A549 (cell line): ENCODE data around the gene PRXL2A.

ENCODE experiments used
- CBX2 ChIP-seq: fragments of 200-600 bp; sonication (generic); IDR thresholded peaks from 2 replicates; pipeline ENCODE4 v1.6.1; 2016; ENCODE audit warnings: low read depth, mild to moderate bottlenecking, borderline replicate concordance
- CHD2 ChIP-seq: fragments of 150-350 bp; IDR thresholded peaks from 2 replicates; pipeline ENCODE4 v1.6.1; 2014; ENCODE audit warnings: low read length; ENCODE audit not compliant: partially characterized antibody
- FOSL2 ChIP-seq, 2 experiments: fragments of 450-650 bp in 1 of 2; fragments of >200 bp in 1 of 2; sonication (Bioruptor Twin) in 1 of 2; formaldehyde crosslinking; IDR thresholded peaks; 2 replicates each; pipeline versions ENCODE4 v1.5.0 to v1.6.1; 2016 to 2020; ENCODE audit warnings: mild to moderate bottlenecking in 1 of 2, moderate library complexity in 1 of 2
- HEYL ChIP-seq: fragments of 250-450 bp; sonication (Bioruptor Pico); IDR thresholded peaks from 2 replicates; pipeline ENCODE4 v1.8.0; 2021; ENCODE audit warnings: mild to moderate bottlenecking, moderate library complexity
- HOXA7 ChIP-seq: fragments of 250-450 bp; sonication (Bioruptor Pico); IDR thresholded peaks from 2 replicates; pipeline ENCODE4 v1.5.0; 2020; ENCODE audit warnings: mild to moderate bottlenecking, moderate library complexity
- JUNB ChIP-seq: fragments of >200 bp; sonication (Bioruptor Twin); formaldehyde crosslinking; IDR thresholded peaks from 2 replicates; pipeline ENCODE4 v1.6.1; 2016
- KDM1A ChIP-seq: fragments of 200-600 bp; sonication (generic); IDR thresholded peaks from 2 replicates; pipeline ENCODE4 v1.6.1; 2016; ENCODE audit warnings: low read depth, mild to moderate bottlenecking
- PBX3 ChIP-seq: IDR thresholded peaks from 2 replicates; pipeline ENCODE4 v1.6.1; 2012
- POLR2A ChIP-seq: IDR thresholded peaks from 2 replicates; pipeline ENCODE4 v1.6.1; 2012; ENCODE audit warnings: mild to moderate bottlenecking, low read length
- POLR2AphosphoS2 ChIP-seq: conservative IDR thresholded peaks from 2 replicates; pipeline ENCODE4 v1.6.1; 2012; ENCODE audit warnings: low read length, improper control_type of control experiment, inconsistent platforms
- RFX5 ChIP-seq: fragments of 450-650 bp; IDR thresholded peaks from 2 replicates; pipeline ENCODE4 v1.7.1; 2014; ENCODE audit warnings: antibody characterized with exemption, mild to moderate bottlenecking, moderate library complexity
- TF ChIP-seq, protein P1 (sequence below): fragments of >200 bp; sonication (Bioruptor Twin); formaldehyde crosslinking; IDR thresholded peaks from 3 replicates; pipeline ENCODE4 v1.5.1; 2016
- TF ChIP-seq, protein P2 (sequence below): fragments of 450-650 bp; IDR thresholded peaks from 2 replicates; pipeline ENCODE4 v1.6.1; 2014; ENCODE audit warnings: antibody characterized with exemption

GRCh38 chr10:80413271-80413996, 5.1 kb downstream of the PRXL2A start:
- no peak for TF ChIP-seq JUNB
- TF ChIP-seq, protein P1, sequence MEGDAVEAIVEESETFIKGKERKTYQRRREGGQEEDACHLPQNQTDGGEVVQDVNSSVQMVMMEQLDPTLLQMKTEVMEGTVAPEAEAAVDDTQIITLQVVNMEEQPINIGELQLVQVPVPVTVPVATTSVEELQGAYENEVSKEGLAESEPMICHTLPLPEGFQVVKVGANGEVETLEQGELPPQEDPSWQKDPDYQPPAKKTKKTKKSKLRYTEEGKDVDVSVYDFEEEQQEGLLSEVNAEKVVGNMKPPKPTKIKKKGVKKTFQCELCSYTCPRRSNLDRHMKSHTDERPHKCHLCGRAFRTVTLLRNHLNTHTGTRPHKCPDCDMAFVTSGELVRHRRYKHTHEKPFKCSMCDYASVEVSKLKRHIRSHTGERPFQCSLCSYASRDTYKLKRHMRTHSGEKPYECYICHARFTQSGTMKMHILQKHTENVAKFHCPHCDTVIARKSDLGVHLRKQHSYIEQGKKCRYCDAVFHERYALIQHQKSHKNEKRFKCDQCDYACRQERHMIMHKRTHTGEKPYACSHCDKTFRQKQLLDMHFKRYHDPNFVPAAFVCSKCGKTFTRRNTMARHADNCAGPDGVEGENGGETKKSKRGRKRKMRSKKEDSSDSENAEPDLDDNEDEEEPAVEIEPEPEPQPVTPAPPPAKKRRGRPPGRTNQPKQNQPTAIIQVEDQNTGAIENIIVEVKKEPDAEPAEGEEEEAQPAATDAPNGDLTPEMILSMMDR = no peak
- TF ChIP-seq, protein P2, sequence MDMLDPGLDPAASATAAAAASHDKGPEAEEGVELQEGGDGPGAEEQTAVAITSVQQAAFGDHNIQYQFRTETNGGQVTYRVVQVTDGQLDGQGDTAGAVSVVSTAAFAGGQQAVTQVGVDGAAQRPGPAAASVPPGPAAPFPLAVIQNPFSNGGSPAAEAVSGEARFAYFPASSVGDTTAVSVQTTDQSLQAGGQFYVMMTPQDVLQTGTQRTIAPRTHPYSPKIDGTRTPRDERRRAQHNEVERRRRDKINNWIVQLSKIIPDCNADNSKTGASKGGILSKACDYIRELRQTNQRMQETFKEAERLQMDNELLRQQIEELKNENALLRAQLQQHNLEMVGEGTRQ = no peak
- no peak for TF ChIP-seq FOSL2 (IDR thresholded peaks at IDR 0.05)
- TF ChIP-seq FOSL2 (CRISPR knock-in tag; IDR thresholded peaks at IDR 0.05) = no peak
- TF ChIP-seq POLR2AphosphoS2 = no peak
- no peak for TF ChIP-seq CBX2
- no peak for TF ChIP-seq HEYL
- no peak for TF ChIP-seq PBX3
- TF ChIP-seq HOXA7 (CRISPR knock-in tag) = no peak
- no peak for TF ChIP-seq KDM1A
- no peak for TF ChIP-seq CHD2
- no peak for TF ChIP-seq RFX5
- no peak for TF ChIP-seq POLR2A
